CD14-positive monocyte (primary cell): Measurements from ENCODE around the gene TMOD3. TPM values are rescaled to one million over a fixed set of nuclear protein-coding genes. Genes with fewer than 3 reads are reported as not detected.

Experiments used
- DNase-seq, 3 donors: peaks; one replicate each; pipeline ENCODE4 v3.0.0-alpha.2; 2011 to 2022
- H2AFZ ChIP-seq: 2 replicates; pipeline ENCODE4 v1.6.0; 2012; ENCODE audit warnings: mild to moderate bottlenecking, low read depth, low read length, inconsistent platforms; ENCODE audit not compliant: insufficient read depth, poor library complexity, severe bottlenecking
- H3K27ac ChIP-seq, 2 donors: 1 replicate in 1 of 2; 2 replicates in 1 of 2; pipeline ENCODE4 v1.5.1; 2012 to 2013; ENCODE audit warnings: low read length in 2 of 2, control low read depth in 1 of 2, inconsistent platforms in 1 of 2, low read depth in 1 of 2, mild to moderate bottlenecking in 1 of 2
- H3K27me3 ChIP-seq, 2 donors: one replicate each; pipeline versions ENCODE4 v1.6.0 to v1.6.1; 2011 to 2013; ENCODE audit warnings: low read length in 2 of 2; ENCODE audit not compliant: control insufficient read depth in 2 of 2, insufficient read depth in 2 of 2
- H3K36me3 ChIP-seq, 2 donors: replicated peaks in 1 of 2; 1 replicate in 1 of 2; 2 replicates in 1 of 2; pipeline versions ENCODE4 v1.5.1 to v1.6.1; 2012 to 2013; ENCODE audit warnings: low read length in 2 of 2, control low read depth in 1 of 2, inconsistent platforms in 1 of 2, mild to moderate bottlenecking in 1 of 2; ENCODE audit not compliant: insufficient read depth in 2 of 2, control insufficient read depth in 1 of 2
- H3K4me1 ChIP-seq, 2 donors: 1 replicate in 1 of 2; 2 replicates in 1 of 2; pipeline versions ENCODE4 v1.5.1 to v1.6.1; 2012 to 2013; ENCODE audit warnings: low read length in 2 of 2, control low read depth in 1 of 2, inconsistent platforms in 1 of 2, mild to moderate bottlenecking in 1 of 2, moderate library complexity in 1 of 2; ENCODE audit not compliant: insufficient read depth in 2 of 2, control insufficient read depth in 1 of 2
- H3K4me2 ChIP-seq: replicated peaks from 2 replicates; pipeline ENCODE3; 2012; ENCODE audit warnings: low read length, moderate library complexity, mild to moderate bottlenecking; ENCODE audit not compliant: poor library complexity, severe bottlenecking; ENCODE audit errors: extremely low read depth
- H3K4me3 ChIP-seq, 3 experiments: fragments of 200-600 bp in 1 of 3; sonication (generic) in 1 of 3; replicated peaks in 1 of 3; 1 replicate in 2 of 3; 2 replicates in 1 of 3; pipeline ENCODE4 v1.5.1; 2011 to 2013; ENCODE audit warnings: low read length in 3 of 3, mild to moderate bottlenecking in 3 of 3, control low read depth in 2 of 3, low read depth in 2 of 3, inconsistent platforms in 1 of 3, moderate library complexity in 1 of 3
- H3K79me2 ChIP-seq: 2 replicates; pipeline ENCODE4 v1.6.0; 2012; ENCODE audit warnings: mild to moderate bottlenecking, control low read depth, inconsistent platforms, low read length, moderate library complexity; ENCODE audit not compliant: insufficient read depth
- H3K9ac ChIP-seq: 2 replicates; pipeline ENCODE4 v1.6.0; 2017; ENCODE audit warnings: low read length, mild to moderate bottlenecking; ENCODE audit not compliant: insufficient read depth, poor library complexity, severe bottlenecking
- H3K9me3 ChIP-seq, 2 donors: replicated peaks in 1 of 2; 1 replicate in 1 of 2; 2 replicates in 1 of 2; pipeline versions ENCODE4 v1.5.1 to v1.6.1; 2012 to 2013; ENCODE audit warnings: low read length in 2 of 2, control low read depth in 1 of 2; ENCODE audit not compliant: control insufficient read depth in 1 of 2, insufficient read depth in 1 of 2
- H4K20me1 ChIP-seq: 2 replicates; pipeline ENCODE4 v1.6.0; 2012; ENCODE audit warnings: mild to moderate bottlenecking, low read length, control low read depth, moderate library complexity; ENCODE audit not compliant: insufficient read depth
- H3K27ac Mint-ChIP-seq, 7 donors: one replicate each; pipeline ENCODE4 v1.8.0; 2020; ENCODE audit warnings: mild to moderate bottlenecking in 7 of 7, mixed read lengths in 7 of 7, moderate library complexity in 6 of 7, inconsistent platforms in 2 of 7
- H3K27me3 Mint-ChIP-seq, 3 donors: one replicate each; pipeline ENCODE4 v1.8.0; 2021 to 2022; ENCODE audit warnings: low read depth in 3 of 3, mild to moderate bottlenecking in 3 of 3, mixed read lengths in 3 of 3, moderate library complexity in 3 of 3, inconsistent platforms in 1 of 3
- H3K36me3 Mint-ChIP-seq, 2 donors: one replicate each; pipeline ENCODE4 v1.8.0; 2020; ENCODE audit warnings: mixed read lengths in 2 of 2, inconsistent platforms in 1 of 2, mild to moderate bottlenecking in 1 of 2
- H3K4me1 Mint-ChIP-seq: one replicate; pipeline ENCODE4 v1.8.0; 2020; ENCODE audit warnings: mild to moderate bottlenecking, mixed read lengths
- H3K4me3 Mint-ChIP-seq, 2 donors: one replicate each; pipeline ENCODE4 v1.8.0; 2020; ENCODE audit warnings: mild to moderate bottlenecking in 2 of 2, mixed read lengths in 2 of 2, moderate library complexity in 1 of 2
- H3K9me3 Mint-ChIP-seq, 7 donors: one replicate each; pipeline ENCODE4 v1.8.0; 2020 to 2022; ENCODE audit warnings: mixed read lengths in 7 of 7, mild to moderate bottlenecking in 6 of 7, moderate library complexity in 6 of 7, inconsistent platforms in 2 of 7
- CTCF ChIP-seq: fragments of 200-600 bp; IDR thresholded peaks from one replicate; pipeline ENCODE4 v1.8.0; 2022; ENCODE audit warnings: antibody characterized with exemption, mild to moderate bottlenecking
- WGBS: methylation state at CpG from one replicate; pipeline ENCODE4 v1.1.5; 2013; ENCODE audit warnings: missing lambda C conversion rate; ENCODE audit not compliant: insufficient coverage; 5-methylcytosine and 5-hydroxymethylcytosine counted together
- intact Hi-C, 2 donors: fragments of 100-400 bp; cut with micrococcal nuclease; formaldehyde crosslinking; loops; one replicate each; pipeline versions ENCODE4 v1.15.0 to v1.15.1; 2023
- polyA plus RNA-seq, 3 donors: library from polyadenylated mRNA; depleted of rRNA in 1 of 3; unstranded in 2 of 3; stranded (reverse) in 1 of 3; fragments of 300-500 nt in 2 of 3; fragments of >200 nt in 1 of 3; fragmentation: Illumina TruSeq in 2 of 3; gene quantifications; 1 replicate in 2 of 3; 2 replicates in 1 of 3; pipeline ENCODE4 v1.2.3, GENCODE V29; 2012 to 2021

TMOD3 gene
- polyA plus RNA-seq, 3 donors: 7.7 to 34.8 (median 27.8) TPM

- no peak overlapping the region for H3K4me3 Mint-ChIP-seq
- DNase-seq: no peak
- H3K4me1 ChIP-seq: peaks cover 30 to 44% of the 10 kb centered on the region in 2 donors
- peaks cover 55% of the 10 kb centered on the region for H3K4me1 Mint-ChIP-seq
- peaks cover 83% of the 10 kb centered on the region for H4K20me1 ChIP-seq
- H3K27me3 Mint-ChIP-seq: no peaks in the 10 kb centered on the region
- H3K4me2 ChIP-seq: no peak overlapping the region
- no peak for TF ChIP-seq CTCF
- H3K36me3 ChIP-seq: no peaks in the 10 kb centered on the region
- H3K27me3 ChIP-seq: no peaks in the 10 kb centered on the region
- H2AFZ ChIP-seq: no peak overlapping the region
- 100% methylated on average over 3 of the region's 3 CpGs for WGBS
- no peak overlapping the region for H3K27ac Mint-ChIP-seq
- no peaks in the 10 kb centered on the region for H3K9me3 ChIP-seq
- intact Hi-C loops: no loop called here
- H3K4me3 ChIP-seq: no peak overlapping the region
- H3K79me2 ChIP-seq: peaks cover 99% of the 10 kb centered on the region
- H3K36me3 Mint-ChIP-seq: peaks cover 3 to 14% of the 10 kb centered on the region in 2 donors
- no peaks in the 10 kb centered on the region for H3K9me3 Mint-ChIP-seq
- H3K27ac ChIP-seq: no peak overlapping the region
- no peak overlapping the region for H3K9ac ChIP-seq
These were observed 19.4 kb downstream of the TMOD3 start for GRCh38 chr15:51848811-51849210.

GRCh38 chr15:51849860-51850259 is 20.4 kb downstream of the TMOD3 start:
- Histone ChIP-seq H3K27me3 (no peaks in the 10 kb centered on the region), H3K4me3 (no peak overlapping the region), H3K9me3 (no peaks in the 10 kb centered on the region), H2AFZ (no peak overlapping the region), H3K79me2 (peaks cover 99% of the 10 kb centered on the region), H3K4me1 (peaks cover 25 to 34% of the 10 kb centered on the region in 2 donors), H4K20me1 (peaks cover 92% of the 10 kb centered on the region), H3K36me3 (no peaks in the 10 kb centered on the region), H3K4me2 (no peak overlapping the region), H3K27ac (no peak overlapping the region), H3K9ac (no peak overlapping the region)
- Mint-ChIP-seq H3K4me3 (no peak overlapping the region), H3K27ac (peak overlapping the region in 1 of 7 donors; percentile 40), H3K9me3 (no peaks in the 10 kb centered on the region), H3K27me3 (no peaks in the 10 kb centered on the region), H3K4me1 (peaks cover 53% of the 10 kb centered on the region), H3K36me3 (peaks cover 3 to 15% of the 10 kb centered on the region in 2 donors)
- WGBS: 100% methylated on average over 3 of the region's 3 CpGs
- DNase-seq: no peak
- no peak for TF ChIP-seq CTCF
- intact Hi-C loops: no loop called here
